ENCODE data around the gene PRSS36.

- TF ChIP-seq EZH2 (IDR thresholded peaks at IDR 0.05) (no peak), POLR2AphosphoS5 (IDR thresholded peaks at IDR 0.05; ENCODE audit: borderline replicate concordance, low read depth, low read length) (no peak), FOXP2 (optimal IDR thresholded peaks at IDR 0.05; ENCODE audit: control extremely low read depth, extremely low read length, insufficient read depth) (no peak)
These were observed 44.1 kb downstream of the PRSS36 start for GRCh38 chr16:31105677-31106213.
